Measurements from ENCODE around the gene TBC1D10A. TPM values are rescaled to one million over a fixed set of nuclear protein-coding genes. Genes with fewer than 3 reads are reported as not detected.

Gene TBC1D10A
- total RNA-seq, 1 experiment from 2014 or later, result 11.1 TPM

- peaks cover 3% of the 10 kb centered on the region for H3K27me3 Mint-ChIP-seq (ENCODE audit: low read depth)
- no peaks in the 10 kb centered on the region for H3K9me3 Mint-ChIP-seq
- ChIA-PET CTCF (interaction anchor here (0.5 to 6.3 kb wide), 26 partner anchors 11 to 600 kb away, joined by 3 to 193 read pairs (median 10); partner anchors contain the start of genes CCDC157, LIF, MTFP1 and RNF215), POLR2A (interaction anchor here (0.5 to 2.1 kb wide), 10 partner anchors 9 to 1896 kb away, joined by 3 to 11 read pairs (median 5); partner anchors contain the start of genes CCDC157, RNF215, SF3A1 and TBC1D10A)
- DNase-seq (ENCODE audit: low spot score) (peak; percentile 99), ATAC-seq (peak; percentile 87)
- peak within 1 kb of the TSS; percentile 80 for H3K4me3 Mint-ChIP-seq
- peak within 1 kb of the TSS; percentile 93 for H3K27ac Mint-ChIP-seq
- no peaks in the 10 kb centered on the region for H3K36me3 Mint-ChIP-seq
- peaks cover 11% of the 10 kb centered on the region for H3K4me1 Mint-ChIP-seq
- TF ChIP-seq NFYB (CRISPR knock-in tag; conservative IDR thresholded peaks at IDR 0.05; ENCODE audit: low read depth), result 0 out of 2 replicates have a peak, but pooled peaks have one; percentile 28
- TF ChIP-seq OVOL2 (CRISPR knock-in tag; IDR thresholded peaks at IDR 0.05; ENCODE audit: borderline replicate concordance), result no peak
- TF ChIP-seq, protein P1, sequence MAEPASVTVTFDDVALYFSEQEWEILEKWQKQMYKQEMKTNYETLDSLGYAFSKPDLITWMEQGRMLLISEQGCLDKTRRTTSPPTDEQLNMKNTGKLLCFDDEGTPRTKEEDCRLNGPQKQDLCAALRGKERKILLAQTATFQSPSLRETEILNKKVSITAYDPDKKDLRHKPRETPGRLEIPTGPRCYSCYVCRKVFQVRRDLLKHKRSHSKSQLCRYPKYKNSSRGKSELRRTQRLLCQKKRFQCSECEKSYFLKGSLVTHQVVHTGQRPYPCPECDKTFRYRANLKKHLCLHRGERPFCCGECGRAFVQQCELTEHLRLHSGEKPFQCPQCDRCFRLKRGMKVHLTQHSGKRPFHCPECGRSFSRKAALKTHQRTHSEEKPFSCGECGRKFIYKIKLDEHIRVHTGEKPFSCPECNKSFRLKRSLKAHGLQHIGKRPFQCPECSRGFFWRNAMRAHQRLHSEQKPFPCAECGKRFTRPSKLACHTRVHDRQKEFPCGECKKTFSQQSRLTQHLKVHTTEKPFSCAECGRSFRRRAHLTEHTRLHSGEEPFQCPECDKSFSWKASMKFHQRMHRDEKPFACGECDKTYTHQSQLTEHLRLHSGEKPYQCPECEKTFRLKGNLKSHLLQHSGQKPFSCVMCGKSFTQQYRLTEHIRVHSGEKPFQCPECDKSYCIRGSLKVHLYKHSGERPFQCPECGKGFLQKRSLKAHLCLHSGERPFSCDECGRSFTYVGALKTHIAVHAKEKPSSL (CRISPR knock-in tag; conservative IDR thresholded peaks at IDR 0.05), result no peak
- 0 out of 2 replicates have a peak, but pooled peaks have one; percentile 38 for TF ChIP-seq FOXK1 (CRISPR knock-in tag; IDR thresholded peaks at IDR 0.05)
- TF ChIP-seq CREM (CRISPR knock-in tag; IDR thresholded peaks at IDR 0.05), result no peak
- no peak for TF ChIP-seq AR (CRISPR knock-in tag; IDR thresholded peaks at IDR 0.05)
- TF ChIP-seq ZNF219 (CRISPR knock-in tag; IDR thresholded peaks at IDR 0.05; ENCODE audit: borderline replicate concordance), result no peak
- TF ChIP-seq TP53 (CRISPR knock-in tag; IDR thresholded peaks at IDR 0.05), result no peak
- TF ChIP-seq SP1 (CRISPR knock-in tag; conservative IDR thresholded peaks at IDR 0.05), result peak; percentile 92
- TF ChIP-seq ZNF121 (CRISPR knock-in tag; IDR thresholded peaks at IDR 0.05), result no peak
- TF ChIP-seq, protein P2, sequence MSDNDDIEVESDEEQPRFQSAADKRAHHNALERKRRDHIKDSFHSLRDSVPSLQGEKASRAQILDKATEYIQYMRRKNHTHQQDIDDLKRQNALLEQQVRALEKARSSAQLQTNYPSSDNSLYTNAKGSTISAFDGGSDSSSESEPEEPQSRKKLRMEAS (CRISPR knock-in tag; IDR thresholded peaks at IDR 0.05), result peak; percentile 47; the same call in 1 of the 2 replicates
- TF ChIP-seq FOXJ3 (CRISPR knock-in tag; IDR thresholded peaks at IDR 0.05; ENCODE audit: borderline replicate concordance), result no peak
- TF ChIP-seq ETV6 (CRISPR knock-in tag; IDR thresholded peaks at IDR 0.05), result 0 out of 2 replicates have a peak, but pooled peaks have one; percentile 23
- TF ChIP-seq, protein P3, sequence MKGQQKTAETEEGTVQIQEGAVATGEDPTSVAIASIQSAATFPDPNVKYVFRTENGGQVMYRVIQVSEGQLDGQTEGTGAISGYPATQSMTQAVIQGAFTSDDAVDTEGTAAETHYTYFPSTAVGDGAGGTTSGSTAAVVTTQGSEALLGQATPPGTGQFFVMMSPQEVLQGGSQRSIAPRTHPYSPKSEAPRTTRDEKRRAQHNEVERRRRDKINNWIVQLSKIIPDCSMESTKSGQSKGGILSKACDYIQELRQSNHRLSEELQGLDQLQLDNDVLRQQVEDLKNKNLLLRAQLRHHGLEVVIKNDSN (CRISPR knock-in tag; IDR thresholded peaks at IDR 0.05), result peak; percentile 8; the same call in 1 of the 2 replicates
- TF ChIP-seq TEAD4 (CRISPR knock-in tag; IDR thresholded peaks at IDR 0.05), result no peak
- no peak for TF ChIP-seq SOX15 (CRISPR knock-in tag; IDR thresholded peaks at IDR 0.05)
- TF ChIP-seq, protein P4, sequence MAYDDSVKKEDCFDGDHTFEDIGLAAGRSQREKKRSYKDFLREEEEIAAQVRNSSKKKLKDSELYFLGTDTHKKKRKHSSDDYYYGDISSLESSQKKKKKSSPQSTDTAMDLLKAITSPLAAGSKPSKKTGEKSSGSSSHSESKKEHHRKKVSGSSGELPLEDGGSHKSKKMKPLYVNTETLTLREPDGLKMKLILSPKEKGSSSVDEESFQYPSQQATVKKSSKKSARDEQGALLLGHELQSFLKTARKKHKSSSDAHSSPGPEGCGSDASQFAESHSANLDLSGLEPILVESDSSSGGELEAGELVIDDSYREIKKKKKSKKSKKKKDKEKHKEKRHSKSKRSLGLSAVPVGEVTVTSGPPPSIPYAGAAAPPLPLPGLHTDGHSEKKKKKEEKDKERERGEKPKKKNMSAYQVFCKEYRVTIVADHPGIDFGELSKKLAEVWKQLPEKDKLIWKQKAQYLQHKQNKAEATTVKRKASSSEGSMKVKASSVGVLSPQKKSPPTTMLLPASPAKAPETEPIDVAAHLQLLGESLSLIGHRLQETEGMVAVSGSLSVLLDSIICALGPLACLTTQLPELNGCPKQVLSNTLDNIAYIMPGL (CRISPR knock-in tag; IDR thresholded peaks at IDR 0.05), result peak; percentile 26; the same call in 1 of the 2 replicates
- TF ChIP-seq, protein P5, sequence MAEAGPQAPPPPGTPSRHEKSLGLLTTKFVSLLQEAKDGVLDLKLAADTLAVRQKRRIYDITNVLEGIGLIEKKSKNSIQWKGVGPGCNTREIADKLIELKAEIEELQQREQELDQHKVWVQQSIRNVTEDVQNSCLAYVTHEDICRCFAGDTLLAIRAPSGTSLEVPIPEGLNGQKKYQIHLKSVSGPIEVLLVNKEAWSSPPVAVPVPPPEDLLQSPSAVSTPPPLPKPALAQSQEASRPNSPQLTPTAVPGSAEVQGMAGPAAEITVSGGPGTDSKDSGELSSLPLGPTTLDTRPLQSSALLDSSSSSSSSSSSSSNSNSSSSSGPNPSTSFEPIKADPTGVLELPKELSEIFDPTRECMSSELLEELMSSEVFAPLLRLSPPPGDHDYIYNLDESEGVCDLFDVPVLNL (CRISPR knock-in tag; IDR thresholded peaks at IDR 0.05; ENCODE audit: borderline replicate concordance, low read depth), result no peak
- TF ChIP-seq ZSCAN18 (CRISPR knock-in tag; IDR thresholded peaks at IDR 0.05), result no peak
- TF ChIP-seq JUN (CRISPR knock-in tag; IDR thresholded peaks at IDR 0.05), result no peak
- TF ChIP-seq, protein P6, sequence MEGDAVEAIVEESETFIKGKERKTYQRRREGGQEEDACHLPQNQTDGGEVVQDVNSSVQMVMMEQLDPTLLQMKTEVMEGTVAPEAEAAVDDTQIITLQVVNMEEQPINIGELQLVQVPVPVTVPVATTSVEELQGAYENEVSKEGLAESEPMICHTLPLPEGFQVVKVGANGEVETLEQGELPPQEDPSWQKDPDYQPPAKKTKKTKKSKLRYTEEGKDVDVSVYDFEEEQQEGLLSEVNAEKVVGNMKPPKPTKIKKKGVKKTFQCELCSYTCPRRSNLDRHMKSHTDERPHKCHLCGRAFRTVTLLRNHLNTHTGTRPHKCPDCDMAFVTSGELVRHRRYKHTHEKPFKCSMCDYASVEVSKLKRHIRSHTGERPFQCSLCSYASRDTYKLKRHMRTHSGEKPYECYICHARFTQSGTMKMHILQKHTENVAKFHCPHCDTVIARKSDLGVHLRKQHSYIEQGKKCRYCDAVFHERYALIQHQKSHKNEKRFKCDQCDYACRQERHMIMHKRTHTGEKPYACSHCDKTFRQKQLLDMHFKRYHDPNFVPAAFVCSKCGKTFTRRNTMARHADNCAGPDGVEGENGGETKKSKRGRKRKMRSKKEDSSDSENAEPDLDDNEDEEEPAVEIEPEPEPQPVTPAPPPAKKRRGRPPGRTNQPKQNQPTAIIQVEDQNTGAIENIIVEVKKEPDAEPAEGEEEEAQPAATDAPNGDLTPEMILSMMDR (IDR thresholded peaks at IDR 0.05), result no peak
- TF ChIP-seq, protein P7, sequence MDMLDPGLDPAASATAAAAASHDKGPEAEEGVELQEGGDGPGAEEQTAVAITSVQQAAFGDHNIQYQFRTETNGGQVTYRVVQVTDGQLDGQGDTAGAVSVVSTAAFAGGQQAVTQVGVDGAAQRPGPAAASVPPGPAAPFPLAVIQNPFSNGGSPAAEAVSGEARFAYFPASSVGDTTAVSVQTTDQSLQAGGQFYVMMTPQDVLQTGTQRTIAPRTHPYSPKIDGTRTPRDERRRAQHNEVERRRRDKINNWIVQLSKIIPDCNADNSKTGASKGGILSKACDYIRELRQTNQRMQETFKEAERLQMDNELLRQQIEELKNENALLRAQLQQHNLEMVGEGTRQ (CRISPR knock-in tag; IDR thresholded peaks at IDR 0.05), result 0 out of 2 replicates have a peak, but pooled peaks have one; percentile 6
Measured at GRCh38 chr22:30289141-30289979, 37.4 kb downstream of the TBC1D10A start, which contains the start of gene CASTOR1. Gene CASTOR1 (minus strand): TSS chr22:30289505. CDS start chr22:30289497, 8 bp downstream.
